DND-41 (cell line): ENCODE measurements around the gene SETDB1.

Source experiments
- CTCF ChIP-seq: IDR thresholded peaks from 2 replicates; pipeline ENCODE4 v1.5.1; 2012; ENCODE audit warnings: borderline replicate concordance, low read length, moderate library complexity, mild to moderate bottlenecking; ENCODE audit not compliant: poor library complexity, severe bottlenecking; ENCODE audit errors: extremely low read depth
- EZH2 ChIP-seq: IDR thresholded peaks from 3 replicates; pipeline ENCODE4 v1.6.1; 2012; ENCODE audit warnings: borderline replicate concordance, low read depth, mild to moderate bottlenecking, moderate library complexity, low read length, inconsistent platforms; ENCODE audit not compliant: severe bottlenecking

DNA sequence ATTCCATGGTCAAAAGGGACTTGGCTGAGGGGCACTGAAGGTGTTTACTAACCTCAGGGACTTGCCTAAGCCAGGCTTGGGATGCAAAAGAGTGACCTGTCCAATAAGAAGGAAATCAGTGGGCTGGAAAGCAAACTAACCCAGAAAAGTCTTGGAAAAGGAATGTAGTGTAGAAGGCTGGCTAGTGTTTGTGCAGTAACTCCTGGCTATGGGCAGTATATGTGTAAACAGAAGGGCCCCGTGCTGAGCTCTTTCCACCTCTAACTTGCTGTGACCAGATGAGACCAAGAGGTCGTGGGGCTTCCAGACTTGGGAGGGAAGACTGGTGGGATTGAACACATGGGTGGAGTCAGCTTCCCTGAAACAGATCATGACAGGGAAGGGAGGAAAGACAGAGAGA is 76.4 kb downstream of the SETDB1 start:
- TF ChIP-seq CTCF (no peak), EZH2 (no peak)
